CD4-positive, alpha-beta memory T cell (primary cell): Measurements from ENCODE around the gene NRCAM. TPM values are rescaled to one million over a fixed set of nuclear protein-coding genes. Genes with fewer than 3 reads are reported as not detected.
"Not testable (repeated sequence)": the region's sequence is repeated elsewhere in the genome, so short reads cannot be mapped to it uniquely, and the experiment has no call there.

Experiments used
- CTCF ChIA-PET: fragments of 350-600 bp; sonication (Branson Sonifier 250); formaldehyde crosslinking; loops from one replicate; lab custom pipeline; 2021; ENCODE audit warnings: inconsistent platforms; ENCODE audit not compliant: partially characterized antibody; lab: Charles Lee
- POLR2A ChIA-PET: fragments of 350-600 bp; sonication (Branson Sonifier 250); formaldehyde crosslinking; loops from one replicate; lab custom pipeline; 2021; ENCODE audit not compliant: partially characterized antibody; lab: Charles Lee
- DNase-seq, 5 donors: peaks; one replicate each; pipeline versions ENCODE4 v3.0.0 to v3.0.0-alpha.2; 2020 to 2022; ENCODE audit warnings: mixed read lengths in 1 of 5
- H3K27ac ChIP-seq: one replicate; pipeline ENCODE4 v1.7.0; 2013; ENCODE audit warnings: low read depth, low read length
- H3K27me3 ChIP-seq: 2 replicates; pipeline ENCODE4 v1.7.0; 2013; ENCODE audit warnings: mild to moderate bottlenecking, low read length, moderate library complexity; ENCODE audit not compliant: insufficient read depth
- H3K36me3 ChIP-seq: 2 replicates; pipeline ENCODE4 v1.7.0; 2013; ENCODE audit warnings: mild to moderate bottlenecking, low read length, moderate library complexity; ENCODE audit not compliant: insufficient read depth
- H3K4me1 ChIP-seq: 2 replicates; pipeline ENCODE4 v1.7.0; 2013; ENCODE audit warnings: mild to moderate bottlenecking, low read length, moderate library complexity; ENCODE audit not compliant: insufficient read depth
- H3K4me3 ChIP-seq, 2 donors: one replicate each; pipeline ENCODE4 v1.7.0; 2013; ENCODE audit warnings: low read length in 2 of 2, mild to moderate bottlenecking in 1 of 2
- H3K9me3 ChIP-seq, 2 donors: one replicate each; pipeline ENCODE4 v1.7.0; 2013; ENCODE audit warnings: low read length in 2 of 2, control low read depth in 1 of 2; ENCODE audit not compliant: control insufficient read depth in 1 of 2
- H3K27ac Mint-ChIP-seq, 7 donors: one replicate each; pipeline ENCODE4 v1.8.0; 2020 to 2021; ENCODE audit warnings: mixed read lengths in 7 of 7, mild to moderate bottlenecking in 6 of 7, inconsistent platforms in 3 of 7, moderate library complexity in 3 of 7
- H3K27me3 Mint-ChIP-seq, 2 donors: one replicate each; pipeline ENCODE4 v1.8.0; 2020 to 2021; ENCODE audit warnings: mixed read lengths in 2 of 2
- H3K36me3 Mint-ChIP-seq, 2 donors: one replicate each; pipeline ENCODE4 v1.8.0; 2020 to 2021; ENCODE audit warnings: mixed read lengths in 2 of 2, inconsistent platforms in 1 of 2, mild to moderate bottlenecking in 1 of 2
- H3K4me1 Mint-ChIP-seq, 4 donors: one replicate each; pipeline ENCODE4 v1.8.0; 2020 to 2021; ENCODE audit warnings: mixed read lengths in 4 of 4, mild to moderate bottlenecking in 1 of 4
- H3K4me3 Mint-ChIP-seq, 8 donors: one replicate each; pipeline ENCODE4 v1.8.0; 2020 to 2021; ENCODE audit warnings: mixed read lengths in 8 of 8, mild to moderate bottlenecking in 7 of 8, moderate library complexity in 6 of 8, inconsistent platforms in 3 of 8
- H3K9me3 Mint-ChIP-seq, 8 donors: one replicate each; pipeline ENCODE4 v1.8.0; 2020 to 2021; ENCODE audit warnings: mixed read lengths in 8 of 8, mild to moderate bottlenecking in 5 of 8, inconsistent platforms in 3 of 8, moderate library complexity in 1 of 8
- intact Hi-C: fragments of 100-400 bp; cut with micrococcal nuclease; formaldehyde crosslinking; loops from one replicate; pipeline ENCODE4 v1.15.1; 2023
- polyA plus RNA-seq, 2 donors: library from polyadenylated mRNA; unstranded; fragments of 300-500 nt; fragmentation: Illumina TruSeq; gene quantifications; one replicate each; pipeline ENCODE4 v1.2.3, GENCODE V29; 2021
- total RNA-seq, 2 experiments: library from RNA; stranded (reverse); gene quantifications; one replicate each; pipeline ENCODE4 v1.2.3, GENCODE V29; 2021

NRCAM gene
- total and polyA plus RNA-seq, 4 experiments from 2014 or later, result 0.22 to 0.41 (median 0.32) TPM; not detected in 1

DNA sequence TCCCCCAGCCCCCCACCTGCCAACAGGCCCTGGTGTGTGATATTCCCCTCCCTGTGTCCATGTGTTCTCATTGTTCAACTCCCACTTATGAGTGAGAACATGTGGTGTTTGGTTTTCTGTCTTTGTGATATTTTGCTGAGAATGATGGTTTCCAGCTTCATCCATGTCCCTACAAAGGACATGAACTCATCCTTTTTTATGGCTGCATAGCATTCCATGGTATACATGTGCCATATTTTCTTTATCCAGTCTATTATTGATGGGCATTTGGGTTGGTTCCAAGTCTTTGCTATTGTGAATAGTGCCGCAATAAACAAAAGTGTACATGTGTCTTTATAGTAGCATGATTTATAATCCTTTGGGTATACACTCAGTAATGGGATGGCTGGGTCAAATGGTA is 183.3 kb downstream of the NRCAM start:
- H3K27ac ChIP-seq, CTCF ChIA-PET, H3K27me3 Mint-ChIP-seq, POLR2A ChIA-PET, H3K9me3 Mint-ChIP-seq, H3K4me1 Mint-ChIP-seq, H3K27me3 ChIP-seq, H3K4me1 ChIP-seq, H3K9me3 ChIP-seq, DNase-seq, H3K4me3 ChIP-seq, H3K36me3 Mint-ChIP-seq, H3K36me3 ChIP-seq, intact Hi-C loops, H3K4me3 Mint-ChIP-seq: not testable (repeated sequence)
- H3K27ac Mint-ChIP-seq, result peak overlapping the region in 1 of 7 donors; percentile 10

GRCh38 chr7:108270385-108271015 is 185.7 kb downstream of the NRCAM start:
- no peaks in the 10 kb centered on the region for H3K36me3 ChIP-seq
- no peaks in the 10 kb centered on the region for H3K4me1 ChIP-seq
- CTCF ChIA-PET, result no interaction called here
- Mint-ChIP-seq H3K27me3 (peaks cover 0 to 1% of the 10 kb centered on the region in 2 donors), H3K4me1 (no peaks in the 10 kb centered on the region), H3K27ac (no peak overlapping the region), H3K4me3 (peak overlapping the region in 1 of 8 donors; percentile 41), H3K9me3 (peaks cover 0 to 6% (median 2%) of the 10 kb centered on the region in 8 donors), H3K36me3 (no peaks in the 10 kb centered on the region)
- POLR2A ChIA-PET, result no interaction called here
- H3K4me3 ChIP-seq, result no peak overlapping the region
- no peak for DNase-seq
- H3K27ac ChIP-seq, result no peak overlapping the region
- intact Hi-C loops, result no loop called here
- H3K27me3 ChIP-seq, result no peaks in the 10 kb centered on the region
- no peaks in the 10 kb centered on the region for H3K9me3 ChIP-seq

GRCh38 chr7:108268200-108268820 is 187.9 kb downstream of the NRCAM start:
- peaks cover 0 to 1% of the 10 kb centered on the region in 2 donors for H3K27me3 Mint-ChIP-seq
- H3K4me3 Mint-ChIP-seq, result no peak overlapping the region
- Histone ChIP-seq H3K27me3 (no peaks in the 10 kb centered on the region), H3K4me1 (no peaks in the 10 kb centered on the region), H3K4me3 (no peak overlapping the region), H3K9me3 (no peaks in the 10 kb centered on the region), H3K36me3 (no peaks in the 10 kb centered on the region), H3K27ac (no peak overlapping the region)
- no peaks in the 10 kb centered on the region for H3K36me3 Mint-ChIP-seq
- intact Hi-C loops, result no loop called here
- CTCF ChIA-PET, result no interaction called here
- no peak for DNase-seq
- no peaks in the 10 kb centered on the region for H3K4me1 Mint-ChIP-seq
- POLR2A ChIA-PET, result no interaction called here
- no peak overlapping the region for H3K27ac Mint-ChIP-seq
- peaks cover 0 to 2% (median 0%) of the 10 kb centered on the region in 8 donors for H3K9me3 Mint-ChIP-seq

- ChIA-PET POLR2A (no interaction called here), CTCF (no interaction called here)
- no peaks in the 10 kb centered on the region for H3K36me3 Mint-ChIP-seq
- Histone ChIP-seq H3K27me3 (no peaks in the 10 kb centered on the region), H3K4me3 (no peak overlapping the region), H3K27ac (no peak overlapping the region), H3K9me3 (no peaks in the 10 kb centered on the region), H3K4me1 (no peaks in the 10 kb centered on the region), H3K36me3 (no peaks in the 10 kb centered on the region)
- H3K4me3 Mint-ChIP-seq, result no peak overlapping the region
- H3K27me3 Mint-ChIP-seq, result peaks cover 0 to 1% of the 10 kb centered on the region in 2 donors
- H3K4me1 Mint-ChIP-seq, result no peaks in the 10 kb centered on the region
- intact Hi-C loops, result no loop called here
- H3K27ac Mint-ChIP-seq, result no peak overlapping the region
- peaks cover 0 to 2% (median 0%) of the 10 kb centered on the region in 8 donors for H3K9me3 Mint-ChIP-seq
- no peak for DNase-seq
Observed at GRCh38 chr7:108267615-108268014, 188.6 kb downstream of the NRCAM start.

- intact Hi-C loops, result no loop called here
- POLR2A ChIA-PET, result no interaction called here
- no peaks in the 10 kb centered on the region for H3K4me1 Mint-ChIP-seq
Observed at GRCh38 chr7:108266491-108266890, 189.7 kb downstream of the NRCAM start.

GRCh38 chr7:108266035-108266434 is 190.2 kb downstream of the NRCAM start:
- DNase-seq, result no peak
- Mint-ChIP-seq H3K36me3 (no peaks in the 10 kb centered on the region), H3K27ac (no peak overlapping the region), H3K4me1 (no peaks in the 10 kb centered on the region), H3K27me3 (peaks cover 0 to 1% of the 10 kb centered on the region in 2 donors), H3K4me3 (no peak overlapping the region), H3K9me3 (peaks cover 0 to 3% (median 0%) of the 10 kb centered on the region in 8 donors)
- ChIA-PET POLR2A (no interaction called here), CTCF (no interaction called here)
- Histone ChIP-seq H3K9me3 (no peaks in the 10 kb centered on the region), H3K36me3 (no peaks in the 10 kb centered on the region), H3K4me3 (no peak overlapping the region), H3K4me1 (no peaks in the 10 kb centered on the region), H3K27ac (no peak overlapping the region), H3K27me3 (no peaks in the 10 kb centered on the region)
- intact Hi-C loops, result no loop called here

More at GRCh38 chr7:108266491-108266890, 189.7 kb downstream of the NRCAM start:
- H3K4me1 ChIP-seq, result no peaks in the 10 kb centered on the region
- no peak overlapping the region for H3K4me3 Mint-ChIP-seq
- H3K9me3 Mint-ChIP-seq, result peaks cover 0 to 3% (median 0%) of the 10 kb centered on the region in 8 donors
- no peak overlapping the region for H3K27ac Mint-ChIP-seq
- no peak overlapping the region for H3K27ac ChIP-seq
- CTCF ChIA-PET, result no interaction called here
- no peaks in the 10 kb centered on the region for H3K9me3 ChIP-seq
- peaks cover 0 to 1% of the 10 kb centered on the region in 2 donors for H3K27me3 Mint-ChIP-seq
- H3K4me3 ChIP-seq, result no peak overlapping the region
- no peaks in the 10 kb centered on the region for H3K27me3 ChIP-seq
- no peaks in the 10 kb centered on the region for H3K36me3 ChIP-seq
- no peaks in the 10 kb centered on the region for H3K36me3 Mint-ChIP-seq
- DNase-seq, result peak in 1 of 5 donors; percentile 23

- Mint-ChIP-seq H3K27me3 (peaks cover 0 to 1% of the 10 kb centered on the region in 2 donors), H3K9me3 (peaks cover 0 to 7% (median 2%) of the 10 kb centered on the region in 8 donors), H3K4me1 (no peaks in the 10 kb centered on the region), H3K4me3 (no peak overlapping the region), H3K36me3 (no peaks in the 10 kb centered on the region), H3K27ac (no peak overlapping the region)
- Histone ChIP-seq H3K27me3 (no peaks in the 10 kb centered on the region), H3K27ac (no peak overlapping the region), H3K9me3 (no peaks in the 10 kb centered on the region), H3K4me1 (no peaks in the 10 kb centered on the region), H3K4me3 (no peak overlapping the region), H3K36me3 (no peaks in the 10 kb centered on the region)
- ChIA-PET CTCF (no interaction called here), POLR2A (no interaction called here)
- DNase-seq, result no peak
- intact Hi-C loops, result no loop called here
Observed at GRCh38 chr7:108265007-108265406, 191.2 kb downstream of the NRCAM start.
